ENCODE results near the gene PLEKHS1. TPM values are rescaled to one million over a fixed set of nuclear protein-coding genes. Genes with fewer than 3 reads are reported as not detected.

Gene PLEKHS1
- under 1 TPM in 1 of 2 experiments, not detected in 1; 0.07 TPM for total RNA-seq

GRCh38 chr10:113751181-113751732 lies at the start of gene PLEKHS1:
PLEKHS1 (plus strand) TSS chr10:113751682; CDS start chr10:113755278, 3,596 bp downstream.
- ATAC-seq (no peak), DNase-seq (no peak)
- Mint-ChIP-seq H3K9me3 (ENCODE audit: low read depth) (no peaks in the 10 kb centered on the region), H3K36me3 (no peaks in the 10 kb centered on the region), H3K4me1 (no peaks in the 10 kb centered on the region), H3K4me3 (no peak within 1 kb of the TSS), H3K27me3 (peaks cover 26% of the 10 kb centered on the region), H3K27ac (no peak within 1 kb of the TSS)
- CTCF ChIA-PET, result no interaction called here

GRCh38 chr10:113704637-113705343 lies 46.7 kb upstream of the PLEKHS1 start:
- no peak for ATAC-seq
- Mint-ChIP-seq H3K27me3 (no peaks in the 10 kb centered on the region), H3K9me3 (ENCODE audit: low read depth) (no peaks in the 10 kb centered on the region), H3K4me1 (peaks cover 31% of the 10 kb centered on the region), H3K27ac (no peak overlapping the region), H3K36me3 (peaks cover 18% of the 10 kb centered on the region), H3K4me3 (no peak overlapping the region)
- CTCF ChIA-PET, result interaction anchor here (0.6 to 1.2 kb wide), 3 partner anchors 15 to 363 kb away, joined by 3 to 4 read pairs (median 4); no protein-coding TSS in a partner anchor
- no peak for DNase-seq

GRCh38 chr10:113705344-113705652 lies 46.2 kb upstream of the PLEKHS1 start:
- DNase-seq (no peak), ATAC-seq (no peak)
- H3K9me3 Mint-ChIP-seq (ENCODE audit: low read depth), result no peaks in the 10 kb centered on the region
- H3K27ac Mint-ChIP-seq, result no peak overlapping the region
- H3K36me3 Mint-ChIP-seq, result peaks cover 21% of the 10 kb centered on the region
- no peaks in the 10 kb centered on the region for H3K27me3 Mint-ChIP-seq
- no peak overlapping the region for H3K4me3 Mint-ChIP-seq
- CTCF ChIA-PET, result interaction anchor here (1.2 to 1.4 kb wide), 2 partner anchors 14 to 75 kb away, joined by 3 to 4 read pairs; no protein-coding TSS in a partner anchor
- H3K4me1 Mint-ChIP-seq, result peaks cover 33% of the 10 kb centered on the region

DNA sequence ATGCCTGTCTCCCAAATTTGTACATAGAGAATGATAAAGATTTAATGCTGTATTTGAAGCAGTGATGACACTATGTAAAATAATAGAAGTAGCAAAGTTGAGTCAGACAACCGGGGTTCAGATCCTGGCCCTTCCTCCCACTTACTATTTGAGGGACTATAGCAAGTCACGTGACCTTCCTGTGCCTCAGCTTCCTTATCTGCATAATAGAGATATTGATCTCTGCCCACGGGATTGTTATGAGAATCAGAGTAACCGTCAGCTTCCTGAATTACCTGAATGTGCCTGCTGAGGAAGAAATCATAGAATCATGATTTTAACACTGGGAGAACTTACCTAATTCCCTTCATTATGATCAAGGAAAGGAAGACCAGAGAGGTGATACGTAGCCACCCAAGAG lies 44.9 kb upstream of the PLEKHS1 start:
- no peak for ATAC-seq
- H3K36me3 Mint-ChIP-seq, result peaks cover 13% of the 10 kb centered on the region

DNA sequence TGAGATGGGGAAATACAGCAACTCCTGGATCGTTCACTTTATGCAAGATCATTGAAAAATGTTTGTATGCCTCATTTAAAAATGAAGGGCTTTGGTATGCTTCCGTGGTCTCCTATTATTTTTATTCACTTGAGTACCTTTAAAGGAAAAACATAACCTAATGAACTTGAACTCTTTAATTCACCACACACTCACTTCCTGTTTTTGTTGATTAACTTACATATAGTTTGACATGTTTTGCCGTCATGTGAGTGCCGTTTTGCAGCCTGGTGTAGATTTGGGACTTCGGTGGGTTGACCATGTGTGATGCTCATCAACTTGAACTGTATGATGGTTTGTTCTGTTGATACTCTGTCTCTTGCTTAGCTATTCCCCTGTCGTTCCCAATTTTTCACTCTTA lies 42.8 kb upstream of the PLEKHS1 start:
- Mint-ChIP-seq H3K9me3 (ENCODE audit: low read depth) (no peaks in the 10 kb centered on the region), H3K4me1 (peaks cover 31% of the 10 kb centered on the region), H3K4me3 (no peak overlapping the region), H3K36me3 (peaks cover 14% of the 10 kb centered on the region), H3K27me3 (no peaks in the 10 kb centered on the region), H3K27ac (no peak overlapping the region)
- CTCF ChIA-PET, result no interaction called here
- no peak for DNase-seq
- ATAC-seq, result no peak

More for the DNA sequence above, 44.9 kb upstream of the PLEKHS1 start:
- H3K27me3 Mint-ChIP-seq, result no peaks in the 10 kb centered on the region
- H3K4me1 Mint-ChIP-seq, result peaks cover 33% of the 10 kb centered on the region
- no peaks in the 10 kb centered on the region for H3K9me3 Mint-ChIP-seq (ENCODE audit: low read depth)
- CTCF ChIA-PET, result interaction anchor here (1.4 to 2.0 kb wide), 2 partner anchors 74 to 92 kb away, joined by 3 to 4 read pairs; no protein-coding TSS in a partner anchor
- no peak for DNase-seq
- no peak overlapping the region for H3K4me3 Mint-ChIP-seq
- no peak overlapping the region for H3K27ac Mint-ChIP-seq

DNA sequence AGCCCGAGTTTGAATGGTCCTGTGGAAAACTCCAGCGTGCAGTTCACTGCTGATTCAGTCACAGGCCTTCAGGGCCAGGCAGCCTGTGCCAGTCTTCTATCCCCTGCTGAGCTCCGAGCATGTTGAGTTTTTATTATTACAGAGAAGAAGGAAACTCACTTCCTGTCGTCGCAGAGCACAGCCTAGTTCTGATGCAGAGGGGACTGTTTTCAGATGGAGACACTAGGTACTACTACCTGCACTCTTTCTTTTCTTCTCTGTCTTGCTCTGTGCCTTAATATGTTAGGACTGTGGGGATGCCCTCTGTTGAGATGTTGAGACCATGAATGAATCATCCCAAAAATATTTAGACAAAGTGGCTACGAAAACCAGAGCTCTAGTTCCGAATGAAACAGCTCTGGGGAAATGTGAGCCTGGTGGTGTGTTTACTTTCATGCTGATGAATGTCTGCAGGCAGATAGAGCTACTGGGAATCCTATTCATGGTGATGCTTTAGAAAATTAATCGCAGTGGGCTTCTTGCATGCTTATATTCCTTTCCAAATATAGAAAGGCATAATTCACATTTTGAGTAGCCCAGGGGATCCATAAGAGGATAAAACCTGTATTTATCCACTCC lies 42.2 kb upstream of the PLEKHS1 start:
- Mint-ChIP-seq H3K4me1 (peaks cover 31% of the 10 kb centered on the region), H3K27ac (no peak overlapping the region), H3K9me3 (ENCODE audit: low read depth) (no peaks in the 10 kb centered on the region), H3K4me3 (no peak overlapping the region), H3K36me3 (peaks cover 20% of the 10 kb centered on the region), H3K27me3 (no peaks in the 10 kb centered on the region)
- ATAC-seq (no peak), DNase-seq (no peak)
- CTCF ChIA-PET, result no interaction called here

GRCh38 chr10:113711142-113711541 lies 40.3 kb upstream of the PLEKHS1 start:
- Mint-ChIP-seq H3K27ac (no peak overlapping the region), H3K27me3 (no peaks in the 10 kb centered on the region), H3K4me1 (peaks cover 31% of the 10 kb centered on the region), H3K9me3 (ENCODE audit: low read depth) (no peaks in the 10 kb centered on the region), H3K36me3 (peaks cover 32% of the 10 kb centered on the region), H3K4me3 (no peak overlapping the region)
- DNase-seq (no peak), ATAC-seq (no peak)
- CTCF ChIA-PET, result no interaction called here

- Mint-ChIP-seq H3K27me3 (no peaks in the 10 kb centered on the region), H3K27ac (no peak overlapping the region), H3K9me3 (ENCODE audit: low read depth) (no peaks in the 10 kb centered on the region), H3K4me3 (no peak overlapping the region), H3K4me1 (peaks cover 22% of the 10 kb centered on the region), H3K36me3 (peaks cover 39% of the 10 kb centered on the region)
- CTCF ChIA-PET, result interaction anchor here (1.6 kb wide), 1 partner anchor 391 kb away, joined by 4 read pairs; no protein-coding TSS in a partner anchor
- DNase-seq (no peak), ATAC-seq (no peak)
These were observed 39.5 kb upstream of the PLEKHS1 start for GRCh38 chr10:113712024-113712423.

DNA sequence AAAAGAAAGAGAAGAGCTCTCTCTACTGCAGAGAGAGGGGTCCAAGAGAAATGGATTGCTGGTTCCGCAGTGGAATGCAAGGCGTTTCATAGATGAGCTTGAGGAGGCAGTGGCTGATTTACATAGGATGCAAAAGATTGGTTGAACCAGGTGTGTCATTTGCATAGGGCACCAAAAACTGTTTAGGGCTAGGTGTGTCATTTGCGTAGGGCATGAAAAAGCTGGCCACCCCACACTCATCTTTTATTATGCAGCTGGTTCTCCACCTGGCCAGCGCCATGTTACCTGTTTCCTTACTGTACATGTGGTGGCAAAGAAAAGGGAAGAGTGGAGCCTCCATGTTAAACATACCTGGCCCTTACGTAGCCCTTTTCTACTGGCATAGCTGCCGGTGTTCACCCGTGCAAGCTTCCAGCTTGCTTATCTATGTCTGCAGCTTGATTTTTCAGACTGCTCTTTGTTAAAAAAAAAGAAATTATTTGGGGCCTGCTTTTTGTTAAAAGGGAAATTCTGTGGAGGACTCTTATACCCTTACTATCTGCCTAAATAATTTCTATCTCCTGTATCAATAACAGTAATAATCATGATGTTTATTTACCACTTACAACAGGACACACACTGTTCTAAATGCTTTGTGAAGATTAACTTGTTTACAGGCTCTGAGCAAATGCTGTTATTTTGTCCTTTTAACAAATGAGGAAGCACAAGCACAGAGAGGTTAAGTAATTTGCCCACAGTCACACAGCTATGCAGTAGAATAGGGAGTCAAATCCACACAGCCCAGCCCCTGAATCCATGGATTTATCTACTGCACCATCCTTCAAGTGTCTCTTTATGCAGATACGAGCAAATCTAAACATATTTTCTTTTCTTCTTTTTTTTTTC lies 38.5 kb upstream of the PLEKHS1 start:
- peaks cover 15% of the 10 kb centered on the region for H3K4me1 Mint-ChIP-seq
- H3K36me3 Mint-ChIP-seq, result peaks cover 47% of the 10 kb centered on the region
- H3K27ac Mint-ChIP-seq, result no peak overlapping the region

DNA sequence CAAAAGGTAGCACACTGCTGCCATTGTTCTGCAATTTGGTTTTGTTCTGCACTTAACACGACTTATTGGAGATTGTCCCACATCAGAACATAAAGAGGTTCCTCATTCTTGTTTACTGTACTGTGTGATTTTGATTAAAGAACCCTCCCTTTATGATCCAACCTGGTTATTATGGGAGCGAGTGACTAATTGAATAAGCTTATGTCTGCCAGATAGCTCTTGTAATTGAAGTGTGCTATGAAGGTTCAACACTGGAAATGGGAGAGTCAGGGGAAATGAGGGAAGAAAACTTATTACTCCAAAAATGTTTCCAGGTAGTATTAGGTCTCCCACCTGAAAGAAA lies 37.9 kb upstream of the PLEKHS1 start:
- H3K4me1 Mint-ChIP-seq, result peaks cover 11% of the 10 kb centered on the region
- H3K27me3 Mint-ChIP-seq, result no peaks in the 10 kb centered on the region
- H3K36me3 Mint-ChIP-seq, result peaks cover 49% of the 10 kb centered on the region
- no peak overlapping the region for H3K27ac Mint-ChIP-seq
- DNase-seq (no peak), ATAC-seq (no peak)
- H3K9me3 Mint-ChIP-seq (ENCODE audit: low read depth), result no peaks in the 10 kb centered on the region
- no peak overlapping the region for H3K4me3 Mint-ChIP-seq
- CTCF ChIA-PET, result interaction anchor here (1.0 kb wide), 1 partner anchor 34 kb away, joined by 3 read pairs; no protein-coding TSS in a partner anchor

More for the DNA sequence above, 38.5 kb upstream of the PLEKHS1 start:
- ATAC-seq (no peak), DNase-seq (no peak)
- CTCF ChIA-PET, result interaction anchor here (1.0 to 1.6 kb wide), 2 partner anchors 34 to 390 kb away, joined by 3 to 4 read pairs; no protein-coding TSS in a partner anchor
- Mint-ChIP-seq H3K9me3 (ENCODE audit: low read depth) (no peaks in the 10 kb centered on the region), H3K4me3 (no peak overlapping the region), H3K27me3 (no peaks in the 10 kb centered on the region)

- Mint-ChIP-seq H3K4me1 (no peaks in the 10 kb centered on the region), H3K4me3 (no peak overlapping the region), H3K27ac (no peak overlapping the region), H3K36me3 (peaks cover 58% of the 10 kb centered on the region), H3K9me3 (ENCODE audit: low read depth) (no peaks in the 10 kb centered on the region), H3K27me3 (no peaks in the 10 kb centered on the region)
- no peak for ATAC-seq
- no peak for DNase-seq
- CTCF ChIA-PET, result no interaction called here
These were observed 35.2 kb upstream of the PLEKHS1 start for GRCh38 chr10:113716109-113716910.

- Mint-ChIP-seq H3K36me3 (peaks cover 66% of the 10 kb centered on the region), H3K9me3 (ENCODE audit: low read depth) (no peaks in the 10 kb centered on the region), H3K4me1 (no peaks in the 10 kb centered on the region), H3K27ac (no peak overlapping the region), H3K4me3 (no peak overlapping the region), H3K27me3 (no peaks in the 10 kb centered on the region)
- ATAC-seq (no peak), DNase-seq (no peak)
- CTCF ChIA-PET, result interaction anchor here (1.2 kb wide), 1 partner anchor 14 kb away, joined by 4 read pairs; no protein-coding TSS in a partner anchor
These were observed 32.3 kb upstream of the PLEKHS1 start for GRCh38 chr10:113718969-113719822.

Measured in activated CD8-positive, alpha-beta memory T cell treated with anti-CD3 and anti-CD28 coated beads, Interleukin-2, amount 10 ng/mL, durations not matched to agents 7 days and 5 days (primary cell).